HepG2 (cell line): Measurements from ENCODE around the gene SLC16A5. TPM values are rescaled to one million over a fixed set of nuclear protein-coding genes. Genes with fewer than 3 reads are reported as not detected.

ENCODE experiments used
- CENPT ChIP-seq: sonication (generic); formaldehyde crosslinking; IDR thresholded peaks from 2 replicates; pipeline ENCODE4 v1.8.0; 2022; ENCODE audit warnings: low read depth, mild to moderate bottlenecking, moderate library complexity, missing genetic modification reagents
- ELF4 ChIP-seq: sonication (generic); formaldehyde crosslinking; IDR thresholded peaks from 2 replicates; pipeline ENCODE4 v1.5.0; 2020; ENCODE audit warnings: missing genetic modification reagents, mild to moderate bottlenecking, moderate library complexity, borderline replicate concordance
- ERF ChIP-seq: IDR thresholded peaks from 2 replicates; pipeline ENCODE4 v1.6.1; 2018; ENCODE audit warnings: missing biosample characterization, missing genetic modification reagents
- EZH2 ChIP-seq: conservative IDR thresholded peaks from 2 replicates; pipeline ENCODE4 v1.6.1; 2012; ENCODE audit warnings: mild to moderate bottlenecking, low read depth, low read length, moderate library complexity
- MED8 ChIP-seq: sonication (generic); formaldehyde crosslinking; IDR thresholded peaks from 2 replicates; pipeline ENCODE4 v1.8.1; 2023; ENCODE audit warnings: mild to moderate bottlenecking, missing genetic modification reagents; ENCODE audit not compliant: insufficient replicate concordance
- NCOR1 ChIP-seq: fragments of 200-600 bp; sonication (generic); IDR thresholded peaks from 2 replicates; pipeline ENCODE4 v1.7.0; 2017; ENCODE audit warnings: antibody characterized with exemption, low read length, borderline replicate concordance
- U2AF1 ChIP-seq: fragments of 200-400 bp; formaldehyde crosslinking; optimal IDR thresholded peaks from 2 replicates; pipeline ENCODE3; 2017; ENCODE audit warnings: mild to moderate bottlenecking, low read depth, low read length
- U2AF2 ChIP-seq: fragments of 200-400 bp; formaldehyde crosslinking; IDR thresholded peaks from 2 replicates; pipeline ENCODE4 v1.6.1; 2017; ENCODE audit warnings: low read depth, mild to moderate bottlenecking, low read length
- XBP1 ChIP-seq: sonication (generic); formaldehyde crosslinking; IDR thresholded peaks from 2 replicates; pipeline ENCODE4 v1.5.0; 2020; ENCODE audit warnings: missing genetic modification reagents
- ZNF598 ChIP-seq: sonication (generic); formaldehyde crosslinking; IDR thresholded peaks from 2 replicates; pipeline ENCODE4 v1.5.1; 2020; ENCODE audit warnings: mild to moderate bottlenecking, missing genetic modification reagents, borderline replicate concordance
- ZNF7 ChIP-seq: IDR thresholded peaks from 2 replicates; pipeline ENCODE4 v1.6.1; 2016; ENCODE audit warnings: missing biosample characterization, missing genetic modification reagents
- ZNF850 ChIP-seq: sonication (generic); formaldehyde crosslinking; conservative IDR thresholded peaks from 2 replicates; pipeline ENCODE4 v1.9.0; 2021; ENCODE audit warnings: mild to moderate bottlenecking, missing genetic modification reagents
- polyA plus RNA-seq, 8 experiments: library from polyadenylated mRNA; depleted of rRNA in 3 of 8; stranded (reverse) in 7 of 8; unstranded in 1 of 8; fragments of >200 nt; fragmentation: Illumina TruSeq in 4 of 8; extraction: Trizol in 4 of 8; gene quantifications; 2 replicates each; pipeline versions ENCODE4 v1.2.1 to v1.2.3, GENCODE V29; 2011 to 2016; ENCODE audit warnings: low read depth in 4 of 8, missing spikeins in 1 of 8, mixed read lengths in 1 of 8; ENCODE audit not compliant: insufficient read depth in 1 of 8
- total RNA-seq, 5 experiments: library from RNA; depleted of rRNA; stranded (reverse); fragments of >200 nt; fragmentation: Illumina TruSeq; extraction: Trizol; gene quantifications; 2 replicates each; pipeline ENCODE4 v1.2.3, GENCODE V29; 2016; ENCODE audit warnings: low read depth in 1 of 5
- TF ChIP-seq, protein P1 (sequence below): sonication (generic); formaldehyde crosslinking; IDR thresholded peaks from 2 replicates; pipeline ENCODE4 v1.9.0; 2021; ENCODE audit warnings: missing genetic modification reagents, borderline replicate concordance
- TF ChIP-seq, protein P2 (sequence below): sonication (generic); formaldehyde crosslinking; IDR thresholded peaks from 2 replicates; pipeline ENCODE4 v1.4.0; 2020; ENCODE audit warnings: missing genetic modification reagents
- TF ChIP-seq, protein P3 (sequence below): sonication (generic); formaldehyde crosslinking; IDR thresholded peaks from 2 replicates; pipeline ENCODE4 v1.4.0; 2020; ENCODE audit warnings: missing genetic modification reagents, mild to moderate bottlenecking, borderline replicate concordance
- TF ChIP-seq, protein P4 (sequence below): sonication (generic); formaldehyde crosslinking; IDR thresholded peaks from 2 replicates; pipeline ENCODE4 v1.4.0; 2020; ENCODE audit warnings: missing genetic modification reagents
- TF ChIP-seq, protein P5 (sequence below): sonication (generic); formaldehyde crosslinking; IDR thresholded peaks from 2 replicates; pipeline ENCODE4 v1.5.1; 2020; ENCODE audit warnings: mild to moderate bottlenecking, missing genetic modification reagents, borderline replicate concordance
- TF ChIP-seq, protein P6 (sequence below): IDR thresholded peaks from 2 replicates; pipeline ENCODE4 v1.6.1; 2016; ENCODE audit warnings: mild to moderate bottlenecking, missing biosample characterization, missing genetic modification reagents

Gene SLC16A5
- total and polyA plus RNA-seq, 2 of the 13 experiments (the other 11 are each of a cell fraction or from before 2014, with no cell fraction given), result 0.69 to 5.6 TPM

DNA sequence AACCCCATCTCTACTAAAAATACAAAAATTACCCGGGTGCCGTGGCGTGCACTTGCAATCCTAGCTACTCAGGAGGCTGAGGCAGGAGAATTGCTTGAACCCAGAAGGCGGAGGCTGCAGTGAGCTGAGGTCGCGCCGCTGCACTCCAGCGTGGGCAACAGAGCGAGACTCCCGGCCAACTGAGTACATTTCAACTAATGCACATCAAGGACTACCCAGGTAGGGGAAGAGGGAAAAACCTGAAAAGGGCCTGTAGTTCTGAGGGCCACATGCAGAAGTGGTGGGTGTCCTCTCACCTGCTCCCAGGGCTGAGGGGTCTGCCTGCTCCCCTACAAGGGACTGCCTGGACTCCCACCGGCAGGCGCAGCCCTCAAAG is 584 bp upstream of the SLC16A5 start (continued):
- TF ChIP-seq, protein P1, sequence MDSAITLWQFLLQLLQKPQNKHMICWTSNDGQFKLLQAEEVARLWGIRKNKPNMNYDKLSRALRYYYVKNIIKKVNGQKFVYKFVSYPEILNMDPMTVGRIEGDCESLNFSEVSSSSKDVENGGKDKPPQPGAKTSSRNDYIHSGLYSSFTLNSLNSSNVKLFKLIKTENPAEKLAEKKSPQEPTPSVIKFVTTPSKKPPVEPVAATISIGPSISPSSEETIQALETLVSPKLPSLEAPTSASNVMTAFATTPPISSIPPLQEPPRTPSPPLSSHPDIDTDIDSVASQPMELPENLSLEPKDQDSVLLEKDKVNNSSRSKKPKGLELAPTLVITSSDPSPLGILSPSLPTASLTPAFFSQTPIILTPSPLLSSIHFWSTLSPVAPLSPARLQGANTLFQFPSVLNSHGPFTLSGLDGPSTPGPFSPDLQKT (CRISPR knock-in tag), result no peak
- TF ChIP-seq NCOR1, result 0 out of 2 replicates have a peak, but pooled peaks have one; percentile 9
- TF ChIP-seq, protein P2, sequence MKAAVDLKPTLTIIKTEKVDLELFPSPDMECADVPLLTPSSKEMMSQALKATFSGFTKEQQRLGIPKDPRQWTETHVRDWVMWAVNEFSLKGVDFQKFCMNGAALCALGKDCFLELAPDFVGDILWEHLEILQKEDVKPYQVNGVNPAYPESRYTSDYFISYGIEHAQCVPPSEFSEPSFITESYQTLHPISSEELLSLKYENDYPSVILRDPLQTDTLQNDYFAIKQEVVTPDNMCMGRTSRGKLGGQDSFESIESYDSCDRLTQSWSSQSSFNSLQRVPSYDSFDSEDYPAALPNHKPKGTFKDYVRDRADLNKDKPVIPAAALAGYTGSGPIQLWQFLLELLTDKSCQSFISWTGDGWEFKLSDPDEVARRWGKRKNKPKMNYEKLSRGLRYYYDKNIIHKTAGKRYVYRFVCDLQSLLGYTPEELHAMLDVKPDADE, result 0 out of 2 replicates have a peak, but pooled peaks have one; percentile 8
- TF ChIP-seq, protein P3, sequence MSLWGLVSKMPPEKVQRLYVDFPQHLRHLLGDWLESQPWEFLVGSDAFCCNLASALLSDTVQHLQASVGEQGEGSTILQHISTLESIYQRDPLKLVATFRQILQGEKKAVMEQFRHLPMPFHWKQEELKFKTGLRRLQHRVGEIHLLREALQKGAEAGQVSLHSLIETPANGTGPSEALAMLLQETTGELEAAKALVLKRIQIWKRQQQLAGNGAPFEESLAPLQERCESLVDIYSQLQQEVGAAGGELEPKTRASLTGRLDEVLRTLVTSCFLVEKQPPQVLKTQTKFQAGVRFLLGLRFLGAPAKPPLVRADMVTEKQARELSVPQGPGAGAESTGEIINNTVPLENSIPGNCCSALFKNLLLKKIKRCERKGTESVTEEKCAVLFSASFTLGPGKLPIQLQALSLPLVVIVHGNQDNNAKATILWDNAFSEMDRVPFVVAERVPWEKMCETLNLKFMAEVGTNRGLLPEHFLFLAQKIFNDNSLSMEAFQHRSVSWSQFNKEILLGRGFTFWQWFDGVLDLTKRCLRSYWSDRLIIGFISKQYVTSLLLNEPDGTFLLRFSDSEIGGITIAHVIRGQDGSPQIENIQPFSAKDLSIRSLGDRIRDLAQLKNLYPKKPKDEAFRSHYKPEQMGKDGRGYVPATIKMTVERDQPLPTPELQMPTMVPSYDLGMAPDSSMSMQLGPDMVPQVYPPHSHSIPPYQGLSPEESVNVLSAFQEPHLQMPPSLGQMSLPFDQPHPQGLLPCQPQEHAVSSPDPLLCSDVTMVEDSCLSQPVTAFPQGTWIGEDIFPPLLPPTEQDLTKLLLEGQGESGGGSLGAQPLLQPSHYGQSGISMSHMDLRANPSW (CRISPR knock-in tag), result no peak
- 0 out of 2 replicates have a peak, but pooled peaks have one; percentile 54 for TF ChIP-seq ZNF598
- TF ChIP-seq, protein P4, sequence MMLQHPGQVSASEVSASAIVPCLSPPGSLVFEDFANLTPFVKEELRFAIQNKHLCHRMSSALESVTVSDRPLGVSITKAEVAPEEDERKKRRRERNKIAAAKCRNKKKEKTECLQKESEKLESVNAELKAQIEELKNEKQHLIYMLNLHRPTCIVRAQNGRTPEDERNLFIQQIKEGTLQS (CRISPR knock-in tag), result no peak
- no peak for TF ChIP-seq CENPT (CRISPR knock-in tag)
- TF ChIP-seq MED8 (CRISPR knock-in tag), result no peak
- TF ChIP-seq, protein P5, sequence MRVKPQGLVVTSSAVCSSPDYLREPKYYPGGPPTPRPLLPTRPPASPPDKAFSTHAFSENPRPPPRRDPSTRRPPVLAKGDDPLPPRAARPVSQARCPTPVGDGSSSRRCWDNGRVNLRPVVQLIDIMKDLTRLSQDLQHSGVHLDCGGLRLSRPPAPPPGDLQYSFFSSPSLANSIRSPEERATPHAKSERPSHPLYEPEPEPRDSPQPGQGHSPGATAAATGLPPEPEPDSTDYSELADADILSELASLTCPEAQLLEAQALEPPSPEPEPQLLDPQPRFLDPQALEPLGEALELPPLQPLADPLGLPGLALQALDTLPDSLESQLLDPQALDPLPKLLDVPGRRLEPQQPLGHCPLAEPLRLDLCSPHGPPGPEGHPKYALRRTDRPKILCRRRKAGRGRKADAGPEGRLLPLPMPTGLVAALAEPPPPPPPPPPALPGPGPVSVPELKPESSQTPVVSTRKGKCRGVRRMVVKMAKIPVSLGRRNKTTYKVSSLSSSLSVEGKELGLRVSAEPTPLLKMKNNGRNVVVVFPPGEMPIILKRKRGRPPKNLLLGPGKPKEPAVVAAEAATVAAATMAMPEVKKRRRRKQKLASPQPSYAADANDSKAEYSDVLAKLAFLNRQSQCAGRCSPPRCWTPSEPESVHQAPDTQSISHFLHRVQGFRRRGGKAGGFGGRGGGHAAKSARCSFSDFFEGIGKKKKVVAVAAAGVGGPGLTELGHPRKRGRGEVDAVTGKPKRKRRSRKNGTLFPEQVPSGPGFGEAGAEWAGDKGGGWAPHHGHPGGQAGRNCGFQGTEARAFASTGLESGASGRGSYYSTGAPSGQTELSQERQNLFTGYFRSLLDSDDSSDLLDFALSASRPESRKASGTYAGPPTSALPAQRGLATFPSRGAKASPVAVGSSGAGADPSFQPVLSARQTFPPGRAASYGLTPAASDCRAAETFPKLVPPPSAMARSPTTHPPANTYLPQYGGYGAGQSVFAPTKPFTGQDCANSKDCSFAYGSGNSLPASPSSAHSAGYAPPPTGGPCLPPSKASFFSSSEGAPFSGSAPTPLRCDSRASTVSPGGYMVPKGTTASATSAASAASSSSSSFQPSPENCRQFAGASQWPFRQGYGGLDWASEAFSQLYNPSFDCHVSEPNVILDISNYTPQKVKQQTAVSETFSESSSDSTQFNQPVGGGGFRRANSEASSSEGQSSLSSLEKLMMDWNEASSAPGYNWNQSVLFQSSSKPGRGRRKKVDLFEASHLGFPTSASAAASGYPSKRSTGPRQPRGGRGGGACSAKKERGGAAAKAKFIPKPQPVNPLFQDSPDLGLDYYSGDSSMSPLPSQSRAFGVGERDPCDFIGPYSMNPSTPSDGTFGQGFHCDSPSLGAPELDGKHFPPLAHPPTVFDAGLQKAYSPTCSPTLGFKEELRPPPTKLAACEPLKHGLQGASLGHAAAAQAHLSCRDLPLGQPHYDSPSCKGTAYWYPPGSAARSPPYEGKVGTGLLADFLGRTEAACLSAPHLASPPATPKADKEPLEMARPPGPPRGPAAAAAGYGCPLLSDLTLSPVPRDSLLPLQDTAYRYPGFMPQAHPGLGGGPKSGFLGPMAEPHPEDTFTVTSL, result 0 out of 2 replicates have a peak, but pooled peaks have one; percentile 4
- 0 out of 2 replicates have a peak, but pooled peaks have one; percentile 19 for TF ChIP-seq ZNF850 (CRISPR knock-in tag)
- TF ChIP-seq U2AF1, result no peak
- TF ChIP-seq U2AF2, result no peak
- no peak for TF ChIP-seq EZH2
- TF ChIP-seq XBP1 (CRISPR knock-in tag), result no peak
- TF ChIP-seq ZNF7, result no peak
- peak; percentile 30; the same call in 1 of the 2 replicates for TF ChIP-seq ELF4 (CRISPR knock-in tag)
- TF ChIP-seq, protein P6, sequence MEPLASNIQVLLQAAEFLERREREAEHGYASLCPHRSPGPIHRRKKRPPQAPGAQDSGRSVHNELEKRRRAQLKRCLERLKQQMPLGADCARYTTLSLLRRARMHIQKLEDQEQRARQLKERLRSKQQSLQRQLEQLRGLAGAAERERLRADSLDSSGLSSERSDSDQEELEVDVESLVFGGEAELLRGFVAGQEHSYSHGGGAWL (CRISPR knock-in tag), result 0 out of 2 replicates have a peak, but pooled peaks have one; percentile 22
- no peak for TF ChIP-seq ERF (CRISPR knock-in tag)
